ENCODE measurements around the gene RNF26. TPM values are rescaled to one million over a fixed set of nuclear protein-coding genes. Genes with fewer than 3 reads are reported as not detected.
"Not testable (repeated sequence)": the region's sequence is repeated elsewhere in the genome, so short reads cannot be mapped to it uniquely, and the experiment has no call there.

RNF26 gene
- total and polyA plus RNA-seq, 12 donors: 5.2 to 28.0 (median 12.7) TPM

- WGBS, 4 donors: 66 to 68% (median 67%) methylated on average over 8 to 13 of the region's 13 CpGs
- peaks cover 18 to 29% of the 10 kb centered on the region in 2 donors for H3K4me1 ChIP-seq (replicated peaks in 1 of 2)
- no peaks in the 10 kb centered on the region for H3K36me3 ChIP-seq (replicated peaks in 1 of 2)
- no peaks in the 10 kb centered on the region for H3K27me3 ChIP-seq
- H3K27ac ChIP-seq: no peak overlapping the region
- DNase-seq: peak in 5 of 7 donors; percentile 19 to 54 (median 33)
- TF ChIP-seq POLR2A (IDR thresholded peaks at IDR 0.05) (no peak), CTCF (IDR thresholded peaks at IDR 0.05) (no peak)
- peak overlapping the region in 1 of 4 donors; percentile 60 for H3K4me3 ChIP-seq
- intact Hi-C loops (cut with DNase I): loop anchor here in 1 of 2 donors (10.0 kb wide), 1 partner anchor 95 kb away; no protein-coding TSS in a partner anchor
- no peaks in the 10 kb centered on the region for H3K9me3 ChIP-seq (replicated peaks in 1 of 3)
Observed at GRCh38 chr11:119380160-119380826, 46.0 kb downstream of the RNF26 start.

GRCh38 chr11:119380827-119381180 is 46.5 kb downstream of the RNF26 start:
- TF ChIP-seq CTCF (IDR thresholded peaks at IDR 0.05) (no peak), POLR2A (IDR thresholded peaks at IDR 0.05) (no peak)
- intact Hi-C loops (cut with DNase I): loop anchor here in 1 of 2 donors (10.0 kb wide), 1 partner anchor 94 kb away; no protein-coding TSS in a partner anchor
- Histone ChIP-seq H3K4me1 (replicated peaks in 1 of 2) (peaks cover 15 to 24% of the 10 kb centered on the region in 2 donors), H3K27me3 (no peaks in the 10 kb centered on the region), H3K4me3 (peak overlapping the region in 1 of 4 donors; percentile 60), H3K9me3 (replicated peaks in 1 of 3) (no peaks in the 10 kb centered on the region), H3K27ac (peak overlapping the region in 3 of 5 donors; percentile 24 to 71 (median 55)), H3K36me3 (replicated peaks in 1 of 2) (no peaks in the 10 kb centered on the region)
- WGBS, 4 donors: 10 to 15% (median 12%) methylated on average over 10 of the region's 10 CpGs; no CpG with 5 or more reads in 1 of the 4 donors
- DNase-seq: peak in 2 of 7 donors; percentile 25 to 29

GRCh38 chr11:119381181-119381988 is 47.1 kb downstream of the RNF26 start, which contains the start of gene USP2:
USP2 (minus strand) TSS chr11:119381690; CDS start chr11:119373480, 8,210 bp downstream.
- H3K27ac ChIP-seq: peak within 1 kb of the TSS in 3 of 5 donors; percentile 24 to 71 (median 55)
- peak; percentile 83 to 97 (median 86) for TF ChIP-seq CTCF (IDR thresholded peaks at IDR 0.05)
- peak in 1 of 2 donors; percentile 80 for TF ChIP-seq POLR2A (IDR thresholded peaks at IDR 0.05)

GRCh38 chr11:119382101-119382500 is 47.8 kb downstream of the RNF26 start:
- no peaks in the 10 kb centered on the region for H3K9me3 ChIP-seq (replicated peaks in 1 of 3)
- no peak overlapping the region for H3K27ac ChIP-seq
- intact Hi-C loops (cut with DNase I): loop anchor here in 1 of 2 donors (10.0 kb wide), 1 partner anchor 93 kb away; no protein-coding TSS in a partner anchor
- H3K4me3 ChIP-seq: peak overlapping the region in 2 of 4 donors; percentile 19 to 60
- no peak for DNase-seq
- TF ChIP-seq CTCF (IDR thresholded peaks at IDR 0.05) (no peak), POLR2A (IDR thresholded peaks at IDR 0.05) (no peak)
- WGBS, 4 donors: 5 to 9% (median 7%) methylated on average over 9 of the region's 9 CpGs
- no peaks in the 10 kb centered on the region for H3K36me3 ChIP-seq (replicated peaks in 1 of 2)
- H3K27me3 ChIP-seq: no peaks in the 10 kb centered on the region
- H3K4me1 ChIP-seq (replicated peaks in 1 of 2): peaks cover 6 to 14% of the 10 kb centered on the region in 2 donors

More at GRCh38 chr11:119381181-119381988, 47.1 kb downstream of the RNF26 start, which contains the start of gene USP2:
- Histone ChIP-seq H3K9me3 (replicated peaks in 1 of 3) (no peaks in the 10 kb centered on the region), H3K4me1 (replicated peaks in 1 of 2) (peaks cover 9 to 18% of the 10 kb centered on the region in 2 donors), H3K36me3 (replicated peaks in 1 of 2) (no peaks in the 10 kb centered on the region), H3K4me3 (peak within 1 kb of the TSS in 2 of 4 donors; percentile 41 to 60), H3K27me3 (no peaks in the 10 kb centered on the region)
- WGBS, 4 donors: 0 to 1% (median 1%) methylated on average over 24 to 54 of the region's 54 CpGs
- intact Hi-C loops (cut with DNase I): loop anchor here in 1 of 2 donors (10.0 kb wide), 1 partner anchor 93 kb away; no protein-coding TSS in a partner anchor
- peak; percentile 97 to 99 (median 97) for DNase-seq

- H3K9me3 ChIP-seq (replicated peaks in 1 of 3); H3K27ac ChIP-seq; H3K36me3 ChIP-seq (replicated peaks in 1 of 2); DNase-seq; H3K4me3 ChIP-seq; H3K27me3 ChIP-seq: not testable (repeated sequence)
- 78 to 86% (median 85%) methylated on average over 14 of the region's 14 CpGs for WGBS, 4 donors
- H3K4me1 ChIP-seq (replicated peaks in 1 of 2): peaks cover 6 to 14% of the 10 kb centered on the region in 2 donors
- intact Hi-C loops (cut with DNase I): loop anchor here in 1 of 2 donors (10.0 kb wide), 1 partner anchor 92 kb away; no protein-coding TSS in a partner anchor
Observed at GRCh38 chr11:119382513-119382912, 48.2 kb downstream of the RNF26 start.
